HepG2 (cell line): ENCODE results near the gene PARS2. TPM values are rescaled to one million over a fixed set of nuclear protein-coding genes. Genes with fewer than 3 reads are reported as not detected.

Experiments
- JDP2 ChIP-seq: sonication (generic); formaldehyde crosslinking; IDR thresholded peaks from 2 replicates; pipeline ENCODE4 v1.8.1; 2022; ENCODE audit warnings: missing genetic modification reagents, borderline replicate concordance
- JUN ChIP-seq: sonication (generic); formaldehyde crosslinking; IDR thresholded peaks from 2 replicates; pipeline ENCODE4 v1.4.0; 2020; ENCODE audit warnings: mild to moderate bottlenecking, missing genetic modification reagents
- MEF2D ChIP-seq: sonication (generic); formaldehyde crosslinking; IDR thresholded peaks from 2 replicates; pipeline ENCODE4 v1.5.1; 2020; ENCODE audit warnings: mild to moderate bottlenecking, missing genetic modification reagents
- NFIB ChIP-seq: sonication (generic); formaldehyde crosslinking; IDR thresholded peaks from 2 replicates; pipeline ENCODE4 v1.9.0; 2021; ENCODE audit warnings: missing genetic modification reagents, mild to moderate bottlenecking, borderline replicate concordance
- STAT5B ChIP-seq: sonication (generic); formaldehyde crosslinking; IDR thresholded peaks from 2 replicates; pipeline ENCODE4 v1.4.0; 2020; ENCODE audit warnings: missing genetic modification reagents
- TAF15 ChIP-seq: fragments of 200-400 bp; formaldehyde crosslinking; IDR thresholded peaks from one replicate; pipeline ENCODE4 v1.6.1; 2018; ENCODE audit warnings: mild to moderate bottlenecking, low read depth, low read length; ENCODE audit not compliant: poor library complexity, severe bottlenecking
- TEAD3 ChIP-seq: optimal IDR thresholded peaks from 2 replicates; pipeline ENCODE3; 2016; ENCODE audit warnings: borderline replicate concordance
- TP53 ChIP-seq: sonication (generic); formaldehyde crosslinking; conservative IDR thresholded peaks from 2 replicates; pipeline ENCODE4 v1.4.0; 2020; ENCODE audit warnings: missing genetic modification reagents
- ZBTB42 ChIP-seq: sonication (generic); formaldehyde crosslinking; IDR thresholded peaks from 2 replicates; pipeline ENCODE4 v1.5.0; 2020; ENCODE audit warnings: mild to moderate bottlenecking, missing genetic modification reagents
- ZFX ChIP-seq: sonication (generic); formaldehyde crosslinking; IDR thresholded peaks from 2 replicates; pipeline ENCODE4 v1.4.0; 2020; ENCODE audit warnings: mild to moderate bottlenecking, low read depth, missing genetic modification reagents, moderate library complexity
- ZMYM3 ChIP-seq: sonication (generic); formaldehyde crosslinking; IDR thresholded peaks from 2 replicates; pipeline ENCODE4 v1.5.1; 2020; ENCODE audit warnings: mild to moderate bottlenecking, missing genetic modification reagents
- ZNF678 ChIP-seq: sonication (generic); formaldehyde crosslinking; IDR thresholded peaks from 2 replicates; pipeline ENCODE4 v1.4.0; 2020; ENCODE audit warnings: mild to moderate bottlenecking, missing genetic modification reagents
- ZSCAN9 ChIP-seq: IDR thresholded peaks from 2 replicates; pipeline ENCODE4 v1.6.1; 2016; ENCODE audit warnings: borderline replicate concordance
- polyA plus RNA-seq, 8 experiments: library from polyadenylated mRNA; depleted of rRNA in 3 of 8; stranded (reverse) in 7 of 8; unstranded in 1 of 8; fragments of >200 nt; fragmentation: Illumina TruSeq in 4 of 8; extraction: Trizol in 4 of 8; gene quantifications; 2 replicates each; pipeline versions ENCODE4 v1.2.1 to v1.2.3, GENCODE V29; 2011 to 2016; ENCODE audit warnings: low read depth in 4 of 8, missing spikeins in 1 of 8, mixed read lengths in 1 of 8; ENCODE audit not compliant: insufficient read depth in 1 of 8
- total RNA-seq, 5 experiments: library from RNA; depleted of rRNA; stranded (reverse); fragments of >200 nt; fragmentation: Illumina TruSeq; extraction: Trizol; gene quantifications; 2 replicates each; pipeline ENCODE4 v1.2.3, GENCODE V29; 2016; ENCODE audit warnings: low read depth in 1 of 5
- TF ChIP-seq, protein P1 (sequence below): sonication (generic); formaldehyde crosslinking; IDR thresholded peaks from 2 replicates; pipeline ENCODE4 v1.5.0; 2020; ENCODE audit warnings: mild to moderate bottlenecking, missing genetic modification reagents
- TF ChIP-seq, protein P2 (sequence below): sonication (generic); formaldehyde crosslinking; IDR thresholded peaks from 2 replicates; pipeline ENCODE4 v1.5.1; 2020; ENCODE audit warnings: missing genetic modification reagents, mild to moderate bottlenecking, borderline replicate concordance
- TF ChIP-seq, protein P3 (sequence below): sonication (generic); formaldehyde crosslinking; IDR thresholded peaks from 2 replicates; pipeline ENCODE4 v1.4.0; 2020; ENCODE audit warnings: missing genetic modification reagents
- TF ChIP-seq, protein P4 (sequence below): IDR thresholded peaks from 2 replicates; pipeline ENCODE4 v1.6.1; 2016; ENCODE audit warnings: low read depth, borderline replicate concordance
- TF ChIP-seq, protein P5 (sequence below): sonication (generic); formaldehyde crosslinking; IDR thresholded peaks from 2 replicates; pipeline ENCODE4 v1.5.1; 2020; ENCODE audit warnings: mild to moderate bottlenecking, missing genetic modification reagents, borderline replicate concordance

The PARS2 gene
- total and polyA plus RNA-seq, 2 of the 13 experiments (the other 11 are each of a cell fraction or from before 2014, with no cell fraction given), result 2.4 to 4.6 TPM

DNA sequence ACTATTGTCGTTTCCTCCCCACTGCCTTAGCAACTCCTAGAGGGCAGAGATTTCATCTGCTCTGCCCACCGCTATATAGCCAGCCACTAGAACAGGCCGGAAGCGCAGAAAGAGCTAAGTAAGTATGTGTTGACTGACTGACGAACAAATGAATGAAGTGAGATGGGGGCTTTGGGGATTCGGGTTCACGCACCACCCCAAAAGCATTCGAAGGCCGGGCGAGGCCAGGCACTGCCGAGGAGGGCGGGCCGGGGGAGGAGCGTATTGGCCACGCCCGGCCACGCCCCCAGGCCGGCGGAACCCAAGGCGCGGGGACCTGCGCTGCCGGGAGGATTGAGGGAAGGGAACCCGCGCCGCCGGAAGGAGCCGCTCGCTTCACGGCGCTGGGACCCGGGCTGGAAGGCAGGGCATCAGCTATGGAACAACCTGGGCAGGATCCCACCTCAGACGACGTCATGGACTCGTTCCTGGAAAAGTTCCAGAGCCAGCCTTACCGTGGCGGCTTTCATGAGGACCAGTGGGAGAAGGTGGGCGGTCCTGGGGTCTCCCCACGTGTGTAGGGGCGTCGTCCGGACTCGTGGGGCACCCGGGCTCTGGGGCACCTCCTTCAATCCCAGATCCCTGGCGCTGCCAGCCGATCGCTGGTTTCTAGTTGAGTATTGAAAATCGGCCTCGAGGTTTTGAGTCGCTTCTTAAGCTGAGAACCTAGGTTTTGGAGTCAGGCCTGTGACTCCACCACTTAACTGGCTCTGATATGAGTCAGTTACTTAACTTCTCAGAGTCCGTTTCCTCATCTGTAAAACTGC lies 48.6 kb downstream of the PARS2 start, which contains the start of gene TTC4 (continued):
- TF ChIP-seq MEF2D (peak; percentile 82), ZSCAN9 (CRISPR knock-in tag) (peak; percentile 68), JUN (no peak), TEAD3 (CRISPR knock-in tag) (peak; percentile 76), JDP2 (CRISPR knock-in tag) (no peak), STAT5B (CRISPR knock-in tag) (no peak), ZBTB42 (CRISPR knock-in tag) (no peak), ZFX (peak; percentile 60; the same call in 1 of the 2 replicates), TAF15 (peak; percentile 73), ZMYM3 (peak; percentile 38; the same call in 1 of the 2 replicates), ZNF678 (CRISPR knock-in tag) (no peak), TP53 (CRISPR knock-in tag) (0 out of 2 replicates have a peak, but pooled peaks have one; percentile 65), NFIB (CRISPR knock-in tag) (no peak)
- TF ChIP-seq, protein P1, sequence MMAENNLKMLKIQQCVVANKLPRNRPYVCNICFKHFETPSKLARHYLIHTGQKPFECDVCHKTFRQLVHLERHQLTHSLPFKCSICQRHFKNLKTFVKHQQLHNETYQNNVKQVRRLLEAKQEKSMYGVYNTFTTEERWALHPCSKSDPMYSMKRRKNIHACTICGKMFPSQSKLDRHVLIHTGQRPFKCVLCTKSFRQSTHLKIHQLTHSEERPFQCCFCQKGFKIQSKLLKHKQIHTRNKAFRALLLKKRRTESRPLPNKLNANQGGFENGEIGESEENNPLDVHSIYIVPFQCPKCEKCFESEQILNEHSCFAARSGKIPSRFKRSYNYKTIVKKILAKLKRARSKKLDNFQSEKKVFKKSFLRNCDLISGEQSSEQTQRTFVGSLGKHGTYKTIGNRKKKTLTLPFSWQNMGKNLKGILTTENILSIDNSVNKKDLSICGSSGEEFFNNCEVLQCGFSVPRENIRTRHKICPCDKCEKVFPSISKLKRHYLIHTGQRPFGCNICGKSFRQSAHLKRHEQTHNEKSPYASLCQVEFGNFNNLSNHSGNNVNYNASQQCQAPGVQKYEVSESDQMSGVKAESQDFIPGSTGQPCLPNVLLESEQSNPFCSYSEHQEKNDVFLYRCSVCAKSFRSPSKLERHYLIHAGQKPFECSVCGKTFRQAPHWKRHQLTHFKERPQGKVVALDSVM (CRISPR knock-in tag), result peak; percentile 75
- TF ChIP-seq, protein P2, sequence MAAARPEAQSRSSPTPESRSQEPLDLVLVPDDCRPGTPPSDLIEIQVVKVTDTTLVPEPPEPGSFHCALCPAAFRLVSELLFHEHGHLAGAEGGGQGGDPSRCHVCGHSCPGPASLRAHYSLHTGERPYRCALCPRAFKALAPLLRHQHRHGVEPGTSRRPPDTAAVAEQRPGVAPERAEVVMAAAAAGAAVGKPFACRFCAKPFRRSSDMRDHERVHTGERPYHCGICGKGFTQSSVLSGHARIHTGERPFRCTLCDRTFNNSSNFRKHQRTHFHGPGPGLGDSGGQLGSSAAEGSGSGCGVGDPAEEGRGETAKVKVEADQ (CRISPR knock-in tag), result peak; percentile 65; the same call in 1 of the 2 replicates
- TF ChIP-seq, protein P3, sequence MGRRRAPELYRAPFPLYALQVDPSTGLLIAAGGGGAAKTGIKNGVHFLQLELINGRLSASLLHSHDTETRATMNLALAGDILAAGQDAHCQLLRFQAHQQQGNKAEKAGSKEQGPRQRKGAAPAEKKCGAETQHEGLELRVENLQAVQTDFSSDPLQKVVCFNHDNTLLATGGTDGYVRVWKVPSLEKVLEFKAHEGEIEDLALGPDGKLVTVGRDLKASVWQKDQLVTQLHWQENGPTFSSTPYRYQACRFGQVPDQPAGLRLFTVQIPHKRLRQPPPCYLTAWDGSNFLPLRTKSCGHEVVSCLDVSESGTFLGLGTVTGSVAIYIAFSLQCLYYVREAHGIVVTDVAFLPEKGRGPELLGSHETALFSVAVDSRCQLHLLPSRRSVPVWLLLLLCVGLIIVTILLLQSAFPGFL (CRISPR knock-in tag), result 0 out of 2 replicates have a peak, but pooled peaks have one; percentile 62
- TF ChIP-seq, protein P4, sequence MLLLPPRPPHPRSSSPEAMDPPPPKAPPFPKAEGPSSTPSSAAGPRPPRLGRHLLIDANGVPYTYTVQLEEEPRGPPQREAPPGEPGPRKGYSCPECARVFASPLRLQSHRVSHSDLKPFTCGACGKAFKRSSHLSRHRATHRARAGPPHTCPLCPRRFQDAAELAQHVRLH (CRISPR knock-in tag), result no peak
- TF ChIP-seq, protein P5, sequence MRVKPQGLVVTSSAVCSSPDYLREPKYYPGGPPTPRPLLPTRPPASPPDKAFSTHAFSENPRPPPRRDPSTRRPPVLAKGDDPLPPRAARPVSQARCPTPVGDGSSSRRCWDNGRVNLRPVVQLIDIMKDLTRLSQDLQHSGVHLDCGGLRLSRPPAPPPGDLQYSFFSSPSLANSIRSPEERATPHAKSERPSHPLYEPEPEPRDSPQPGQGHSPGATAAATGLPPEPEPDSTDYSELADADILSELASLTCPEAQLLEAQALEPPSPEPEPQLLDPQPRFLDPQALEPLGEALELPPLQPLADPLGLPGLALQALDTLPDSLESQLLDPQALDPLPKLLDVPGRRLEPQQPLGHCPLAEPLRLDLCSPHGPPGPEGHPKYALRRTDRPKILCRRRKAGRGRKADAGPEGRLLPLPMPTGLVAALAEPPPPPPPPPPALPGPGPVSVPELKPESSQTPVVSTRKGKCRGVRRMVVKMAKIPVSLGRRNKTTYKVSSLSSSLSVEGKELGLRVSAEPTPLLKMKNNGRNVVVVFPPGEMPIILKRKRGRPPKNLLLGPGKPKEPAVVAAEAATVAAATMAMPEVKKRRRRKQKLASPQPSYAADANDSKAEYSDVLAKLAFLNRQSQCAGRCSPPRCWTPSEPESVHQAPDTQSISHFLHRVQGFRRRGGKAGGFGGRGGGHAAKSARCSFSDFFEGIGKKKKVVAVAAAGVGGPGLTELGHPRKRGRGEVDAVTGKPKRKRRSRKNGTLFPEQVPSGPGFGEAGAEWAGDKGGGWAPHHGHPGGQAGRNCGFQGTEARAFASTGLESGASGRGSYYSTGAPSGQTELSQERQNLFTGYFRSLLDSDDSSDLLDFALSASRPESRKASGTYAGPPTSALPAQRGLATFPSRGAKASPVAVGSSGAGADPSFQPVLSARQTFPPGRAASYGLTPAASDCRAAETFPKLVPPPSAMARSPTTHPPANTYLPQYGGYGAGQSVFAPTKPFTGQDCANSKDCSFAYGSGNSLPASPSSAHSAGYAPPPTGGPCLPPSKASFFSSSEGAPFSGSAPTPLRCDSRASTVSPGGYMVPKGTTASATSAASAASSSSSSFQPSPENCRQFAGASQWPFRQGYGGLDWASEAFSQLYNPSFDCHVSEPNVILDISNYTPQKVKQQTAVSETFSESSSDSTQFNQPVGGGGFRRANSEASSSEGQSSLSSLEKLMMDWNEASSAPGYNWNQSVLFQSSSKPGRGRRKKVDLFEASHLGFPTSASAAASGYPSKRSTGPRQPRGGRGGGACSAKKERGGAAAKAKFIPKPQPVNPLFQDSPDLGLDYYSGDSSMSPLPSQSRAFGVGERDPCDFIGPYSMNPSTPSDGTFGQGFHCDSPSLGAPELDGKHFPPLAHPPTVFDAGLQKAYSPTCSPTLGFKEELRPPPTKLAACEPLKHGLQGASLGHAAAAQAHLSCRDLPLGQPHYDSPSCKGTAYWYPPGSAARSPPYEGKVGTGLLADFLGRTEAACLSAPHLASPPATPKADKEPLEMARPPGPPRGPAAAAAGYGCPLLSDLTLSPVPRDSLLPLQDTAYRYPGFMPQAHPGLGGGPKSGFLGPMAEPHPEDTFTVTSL (CRISPR knock-in tag), result peak; percentile 21; the same call in 1 of the 2 replicates
